A549 (cell line): ENCODE data around the gene MARCHF6. TPM values are rescaled to one million over a fixed set of nuclear protein-coding genes. Genes with fewer than 3 reads are reported as not detected.

Source experiments
- ATAC-seq, 2 experiments: fragments of 200-7000 bp in 1 of 2; fragments of >200 bp in 1 of 2; cut with Nextera tagmentation in 1 of 2; cut with Tn5 transposase in 1 of 2; 3 replicates each; pipeline versions ENCODE4 v1.8.0 to v1.9.1; 2018 to 2020; ENCODE audit warnings: mild to moderate bottlenecking in 1 of 2, moderate library complexity in 1 of 2
- CTCF ChIA-PET: fragments of 300-600 bp; sonication (Branson Sonifier 250); formaldehyde crosslinking; extraction: SDS; loops from one replicate; lab custom pipeline; 2021; ENCODE audit warnings: antibody characterized with exemption, inconsistent platforms; lab: Yijun Ruan, JAX
- POLR2A ChIA-PET: fragments of 350-600 bp; formaldehyde crosslinking; extraction: SDS; loops from one replicate; lab custom pipeline; 2021; ENCODE audit warnings: antibody characterized with exemption, inconsistent platforms; lab: Yijun Ruan, JAX
- DNase-seq, 2 experiments: peaks; one replicate each; pipeline versions ENCODE4 v3.0.0 to v3.0.0-alpha.2; 2011 to 2016; ENCODE audit warnings: low read depth in 1 of 2, low spot score in 1 of 2
- FAIRE-seq: peaks from 2 replicates; lab custom pipeline; 2011; peaks lifted over from hg19 to GRCh38; lab: Jason Lieb, UNC
- H3K27ac ChIP-seq, 2 experiments: fragments of >200 bp; sonication (Bioruptor Twin); formaldehyde crosslinking; 3 replicates each; pipeline ENCODE4 v1.5.1; 2016 to 2017
- H3K4me1 ChIP-seq: fragments of >200 bp; sonication (Bioruptor Twin); formaldehyde crosslinking; 3 replicates; pipeline ENCODE4 v1.6.1; 2016
- H3K4me2 ChIP-seq: fragments of >200 bp; sonication (Bioruptor Twin); formaldehyde crosslinking; 3 replicates; pipeline ENCODE4 v1.6.1; 2016
- H3K4me3 ChIP-seq: fragments of >200 bp; sonication (Bioruptor Twin); formaldehyde crosslinking; 3 replicates; pipeline ENCODE4 v1.5.1; 2016
- H3K9me3 ChIP-seq: fragments of >200 bp; sonication (Bioruptor Twin); formaldehyde crosslinking; 3 replicates; pipeline ENCODE4 v1.6.1; 2016
- BHLHE40 ChIP-seq: IDR thresholded peaks from 2 replicates; pipeline ENCODE4 v1.6.1; 2012; ENCODE audit warnings: low read depth, low read length, inconsistent platforms
- CBX2 ChIP-seq: fragments of 200-600 bp; sonication (generic); IDR thresholded peaks from 2 replicates; pipeline ENCODE4 v1.6.1; 2016; ENCODE audit warnings: low read depth, mild to moderate bottlenecking, borderline replicate concordance
- CBX8 ChIP-seq: fragments of 200-600 bp; sonication (generic); IDR thresholded peaks from 2 replicates; pipeline ENCODE4 v1.6.1; 2016
- CEBPB ChIP-seq, 2 experiments: fragments of >200 bp in 1 of 2; sonication (Bioruptor Twin) in 1 of 2; formaldehyde crosslinking in 1 of 2; IDR thresholded peaks; 2 replicates each; pipeline ENCODE4 v1.6.1; 2012 to 2016
- EHMT2 ChIP-seq: fragments of 200-600 bp; sonication (generic); IDR thresholded peaks from 2 replicates; pipeline ENCODE4 v1.6.1; 2016; ENCODE audit warnings: antibody characterized with exemption, low read depth, mild to moderate bottlenecking, moderate library complexity
- FOSB ChIP-seq: fragments of 250-450 bp; sonication (Bioruptor Pico); IDR thresholded peaks from 2 replicates; pipeline ENCODE4 v1.5.0; 2020; ENCODE audit warnings: mild to moderate bottlenecking, moderate library complexity
- HMGXB4 ChIP-seq: fragments of 250-450 bp; sonication (Bioruptor Pico); IDR thresholded peaks from 2 replicates; pipeline ENCODE4 v1.5.0; 2021; ENCODE audit warnings: mild to moderate bottlenecking, moderate library complexity, borderline replicate concordance
- HOXB13 ChIP-seq: fragments of 250-450 bp; sonication (Bioruptor Pico); IDR thresholded peaks from 2 replicates; pipeline ENCODE4 v1.5.0; 2020; ENCODE audit warnings: low read depth, mild to moderate bottlenecking, moderate library complexity
- MAX ChIP-seq: IDR thresholded peaks from 2 replicates; pipeline ENCODE4 v1.6.1; 2012
- MAZ ChIP-seq: fragments of 150-350 bp; IDR thresholded peaks from 2 replicates; pipeline ENCODE4 v1.6.1; 2014; ENCODE audit warnings: antibody characterized with exemption, low read depth, low read length, borderline replicate concordance
- MYC ChIP-seq: IDR thresholded peaks from 2 replicates; pipeline ENCODE4 v1.6.1; 2012; ENCODE audit warnings: mild to moderate bottlenecking, inconsistent platforms, low read length, improper control_type of control experiment, borderline replicate concordance
- NR3C1 ChIP-seq: fragments of >200 bp; sonication (Bioruptor Twin); formaldehyde crosslinking; IDR thresholded peaks from 3 replicates; pipeline ENCODE4 v1.6.1; 2017
- POLR2A ChIP-seq: IDR thresholded peaks from 2 replicates; pipeline ENCODE4 v1.6.1; 2012; ENCODE audit warnings: mild to moderate bottlenecking, low read length
- RAD21 ChIP-seq, 2 experiments: fragments of >200 bp in 1 of 2; sonication (Bioruptor Twin) in 1 of 2; formaldehyde crosslinking in 1 of 2; IDR thresholded peaks in 1 of 2; conservative IDR thresholded peaks in 1 of 2; 2 replicates in 1 of 2; 3 replicates in 1 of 2; pipeline ENCODE4 v1.6.1; 2012 to 2018; ENCODE audit warnings: inconsistent platforms in 1 of 2
- RARB ChIP-seq: fragments of 250-450 bp; sonication (Bioruptor Pico); IDR thresholded peaks from 2 replicates; pipeline ENCODE4 v1.8.0; 2021; ENCODE audit warnings: mild to moderate bottlenecking, moderate library complexity
- RFX5 ChIP-seq: fragments of 450-650 bp; IDR thresholded peaks from 2 replicates; pipeline ENCODE4 v1.7.1; 2014; ENCODE audit warnings: antibody characterized with exemption, mild to moderate bottlenecking, moderate library complexity
- RNF2 ChIP-seq: fragments of 200-600 bp; sonication (generic); IDR thresholded peaks from 2 replicates; pipeline ENCODE4 v1.6.1; 2016; ENCODE audit warnings: low read depth, mild to moderate bottlenecking, antibody characterized with exemption, moderate library complexity, borderline replicate concordance
- SREBF2 ChIP-seq: fragments of 450-650 bp; IDR thresholded peaks from 2 replicates; pipeline ENCODE4 v1.6.1; 2014; ENCODE audit warnings: mild to moderate bottlenecking, moderate library complexity
- TFCP2L1 ChIP-seq: fragments of 250-450 bp; sonication (Bioruptor Pico); IDR thresholded peaks from 2 replicates; pipeline ENCODE4 v1.5.0; 2021; ENCODE audit warnings: mild to moderate bottlenecking
- ZC3H11A ChIP-seq: fragments of 450-650 bp; IDR thresholded peaks from 2 replicates; pipeline ENCODE4 v1.6.1; 2014; ENCODE audit warnings: antibody characterized with exemption, mild to moderate bottlenecking
- ZFP36 ChIP-seq: fragments of 450-650 bp; IDR thresholded peaks from 2 replicates; pipeline ENCODE4 v1.6.1; 2014; ENCODE audit warnings: borderline replicate concordance; ENCODE audit not compliant: partially characterized antibody
- WGBS: methylation state at CpG from one replicate; pipeline ENCODE4 v1.1.6; 2017; ENCODE audit errors: missing lambda C conversion rate; 5-methylcytosine and 5-hydroxymethylcytosine counted together
- polyA plus RNA-seq, 4 experiments: library from polyadenylated mRNA; depleted of rRNA in 3 of 4; stranded (reverse); fragments of >200 nt; fragmentation: RNase III in 1 of 4; extraction: RNeasy Plus Mini Kit Qiagen cat#74134 plus additional on column Dnase treatment in 1 of 4; gene quantifications; 2 replicates in 3 of 4; 3 replicates in 1 of 4; pipeline ENCODE4 v1.2.3, GENCODE V29; 2011 to 2017
- TF ChIP-seq, protein P1 (sequence below): IDR thresholded peaks from 2 replicates; pipeline ENCODE4 v1.6.1; 2012

The MARCHF6 gene
- polyA plus RNA-seq, 2 of the 4 experiments (the other 2 are of a cell fraction): 48.7 to 119 TPM

DNA sequence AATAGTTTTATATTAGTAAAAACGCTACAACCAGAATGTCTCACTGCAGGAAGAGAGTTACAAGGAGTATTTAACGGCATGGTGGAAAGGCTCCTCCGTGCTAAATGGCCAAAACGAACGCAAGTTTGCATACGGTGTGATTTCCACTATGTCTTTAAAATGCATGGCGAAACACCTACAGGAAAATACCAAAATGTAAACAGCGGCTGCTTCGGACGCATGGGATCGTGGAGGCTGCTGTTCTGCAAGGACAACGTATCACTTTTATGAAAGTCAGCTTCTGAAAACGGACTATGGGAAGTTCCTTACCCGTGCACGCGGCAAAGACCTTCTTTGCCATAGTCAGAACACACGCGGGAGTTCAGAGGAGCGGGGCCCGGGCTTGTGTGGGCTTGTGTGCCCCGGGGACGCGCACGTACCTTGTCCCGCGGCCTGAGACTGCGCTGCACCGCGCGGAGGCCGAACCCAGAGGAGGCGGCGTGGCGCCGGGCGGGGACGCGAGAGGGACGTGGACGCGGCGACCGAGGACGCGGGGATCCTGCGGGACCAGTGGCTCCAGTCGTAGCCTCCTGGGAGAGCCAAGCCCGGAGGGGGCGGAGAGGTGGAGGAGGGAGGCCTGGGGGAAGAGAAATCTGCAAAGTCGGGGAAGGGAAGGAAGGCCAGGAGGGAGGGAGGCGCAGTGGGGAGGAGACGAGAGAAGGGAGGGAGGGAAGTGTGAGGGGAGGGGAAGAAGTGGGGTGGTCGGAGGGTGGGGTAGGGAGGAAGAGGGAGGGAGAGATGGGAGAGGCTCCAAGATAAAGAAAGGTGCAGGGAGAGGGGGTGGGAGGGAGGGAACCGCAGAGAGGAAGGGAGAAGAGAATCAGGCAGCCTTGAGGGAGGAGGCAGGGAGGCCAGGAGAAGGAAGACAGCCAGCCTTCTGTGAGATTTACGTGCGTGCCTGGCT is 46.0 kb upstream of the MARCHF6 start, which contains the start of gene CMBL:
TSS of gene CMBL (minus strand) at position 697 of the 943 bp plus-strand sequence. CDS start 17,140 bp downstream, outside the sequence.
- no peak for FAIRE-seq
- CTCF ChIA-PET: interaction anchor here (1.6 kb wide), 1 partner anchor 24 kb away, joined by 4 read pairs; no protein-coding TSS in a partner anchor

GRCh38 chr5:10308844-10309243 is 44.7 kb upstream of the MARCHF6 start:
- TF ChIP-seq CBX8 (no peak), TFCP2L1 (CRISPR knock-in tag) (no peak), RARB (no peak), ZC3H11A (no peak), NR3C1 (no peak), MYC (no peak), BHLHE40 (no peak), RNF2 (no peak), HOXB13 (no peak), MAZ (no peak), POLR2A (no peak), HMGXB4 (CRISPR knock-in tag) (no peak), SREBF2 (no peak), FOSB (CRISPR knock-in tag) (no peak), RAD21 (conservative IDR thresholded peaks at IDR 0.05 in 1 of 2, IDR thresholded peaks at IDR 0.05 in 1 of 2) (no peak)
- TF ChIP-seq, protein P1, sequence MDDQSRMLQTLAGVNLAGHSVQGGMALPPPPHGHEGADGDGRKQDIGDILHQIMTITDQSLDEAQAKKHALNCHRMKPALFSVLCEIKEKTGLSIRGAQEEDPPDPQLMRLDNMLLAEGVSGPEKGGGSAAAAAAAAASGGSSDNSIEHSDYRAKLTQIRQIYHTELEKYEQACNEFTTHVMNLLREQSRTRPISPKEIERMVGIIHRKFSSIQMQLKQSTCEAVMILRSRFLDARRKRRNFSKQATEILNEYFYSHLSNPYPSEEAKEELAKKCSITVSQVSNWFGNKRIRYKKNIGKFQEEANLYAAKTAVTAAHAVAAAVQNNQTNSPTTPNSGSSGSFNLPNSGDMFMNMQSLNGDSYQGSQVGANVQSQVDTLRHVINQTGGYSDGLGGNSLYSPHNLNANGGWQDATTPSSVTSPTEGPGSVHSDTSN: no peak
- CTCF ChIA-PET: interaction anchor here (3.0 kb wide), 1 partner anchor 25 kb away, joined by 11 read pairs; no protein-coding TSS in a partner anchor
- no peak for FAIRE-seq
- H3K27ac ChIP-seq: peak overlapping the region in 1 of 2 experiments; percentile 73; a peak in 2 of 6 replicates
- no peaks in the 10 kb centered on the region for H3K9me3 ChIP-seq
- no peak overlapping the region for H3K4me2 ChIP-seq
- ATAC-seq: no peak
- POLR2A ChIA-PET: interaction anchor here (1.1 kb wide), 1 partner anchor 45 kb away, joined by 3 read pairs; the partner anchor contains the start of gene MARCHF6
- no peak for DNase-seq
- no peak overlapping the region for H3K4me3 ChIP-seq
- H3K4me1 ChIP-seq: peaks cover 24% of the 10 kb centered on the region
- 88% methylated on average over 6 of the region's 6 CpGs for WGBS

More for the DNA sequence above, 46.0 kb upstream of the MARCHF6 start, which contains the start of gene CMBL:
- Histone ChIP-seq H3K4me1 (peaks cover 27% of the 10 kb centered on the region), H3K27ac (peak within 1 kb of the TSS; percentile 79 to 84), H3K9me3 (no peaks in the 10 kb centered on the region), H3K4me2 (peak within 1 kb of the TSS; percentile 70), H3K4me3 (peak within 1 kb of the TSS; percentile 49)
- POLR2A ChIA-PET: no interaction called here
- ATAC-seq (peak; percentile 67 to 72), DNase-seq (peak in 1 of 2 experiments; percentile 64)
- WGBS: 70% methylated on average over 55 of the region's 56 CpGs
- TF ChIP-seq EHMT2: no peak
- TF ChIP-seq RNF2: no peak
- TF ChIP-seq MAX: peak; percentile 62; the same call in 1 of the 2 replicates
- TF ChIP-seq POLR2A: peak; percentile 32
- no peak for TF ChIP-seq HMGXB4 (CRISPR knock-in tag)
- no peak for TF ChIP-seq RFX5
- no peak for TF ChIP-seq CEBPB (IDR thresholded peaks at IDR 0.05)
- TF ChIP-seq CBX2: no peak
- TF ChIP-seq ZFP36: no peak
